K562 (cell line): ENCODE data around the gene MARCHF9. TPM values are rescaled to one million over a fixed set of nuclear protein-coding genes. Genes with fewer than 3 reads are reported as not detected.

Experiments used
- ASH1L ChIP-seq: fragments of 450-650 bp; IDR thresholded peaks from 2 replicates; pipeline ENCODE4 v1.6.1; 2018; ENCODE audit warnings: borderline replicate concordance, mild to moderate bottlenecking, low read depth; ENCODE audit not compliant: partially characterized antibody
- BCOR ChIP-seq: fragments of 450-650 bp; IDR thresholded peaks from 2 replicates; pipeline ENCODE4 v1.6.1; 2016
- DDX20 ChIP-seq: fragments of 450-650 bp; IDR thresholded peaks from 2 replicates; pipeline ENCODE4 v1.6.1; 2016; ENCODE audit warnings: missing genetic modification characterization, low read depth, mild to moderate bottlenecking, missing compliant biosample characterization, moderate library complexity
- E2F3 ChIP-seq: fragments of 250-450 bp; sonication (Bioruptor Pico); IDR thresholded peaks from 2 replicates; pipeline ENCODE4 v1.4.0; 2020; ENCODE audit warnings: mild to moderate bottlenecking
- EP300 ChIP-seq: IDR thresholded peaks from 2 replicates; pipeline ENCODE4 v1.6.1; 2012; ENCODE audit warnings: low read length, improper control_type of control experiment
- FOXJ2 ChIP-seq: fragments of 200-800 bp; sonication (Bioruptor generic); IDR thresholded peaks from 2 replicates; pipeline ENCODE4 v1.6.1; 2016; ENCODE audit warnings: missing genetic modification characterization, missing compliant biosample characterization
- GTF2E2 ChIP-seq: fragments of 200-800 bp; sonication (Bioruptor generic); IDR thresholded peaks from 2 replicates; pipeline ENCODE4 v1.6.1; 2016; ENCODE audit warnings: missing genetic modification characterization, missing compliant biosample characterization
- HMG20A ChIP-seq: fragments of 450-650 bp; formaldehyde crosslinking; conservative IDR thresholded peaks from 2 replicates; pipeline ENCODE4 v1.4.0; 2020; ENCODE audit warnings: mild to moderate bottlenecking, mixed read lengths
- ILF3 ChIP-seq: fragments of 450-650 bp; IDR thresholded peaks from 2 replicates; pipeline ENCODE4 v1.6.1; 2018; ENCODE audit warnings: antibody characterized with exemption, mild to moderate bottlenecking, moderate library complexity, borderline replicate concordance
- RBM25 ChIP-seq: fragments of 200-400 bp; formaldehyde crosslinking; IDR thresholded peaks from 2 replicates; pipeline ENCODE4 v1.6.1; 2018; ENCODE audit warnings: low read length, low read depth, moderate library complexity; ENCODE audit not compliant: severe bottlenecking
- SMAD3 ChIP-seq: fragments of 450-650 bp; formaldehyde crosslinking; conservative IDR thresholded peaks from 2 replicates; pipeline ENCODE4 v1.4.0; 2020; ENCODE audit warnings: mild to moderate bottlenecking
- ZNF431 ChIP-seq: sonication (generic); formaldehyde crosslinking; IDR thresholded peaks from 2 replicates; pipeline ENCODE4 v1.8.0; 2022; ENCODE audit warnings: mild to moderate bottlenecking, missing genetic modification reagents
- polyA plus RNA-seq, 8 experiments: library from polyadenylated mRNA; depleted of rRNA in 4 of 8; stranded (reverse) in 5 of 8; unstranded in 3 of 8; fragments of >200 nt; fragmentation: Nextera tagmentation in 2 of 8; fragmentation: Illumina TruSeq in 1 of 8; extraction: Ambion mirVana in 2 of 8; extraction: Trizol in 1 of 8; gene quantifications; 2 replicates each; pipeline versions ENCODE4 v1.2.1 to v1.2.3, GENCODE V29; 2011 to 2014; ENCODE audit warnings: inconsistent platforms in 1 of 8, missing spikeins in 1 of 8
- total RNA-seq, 7 experiments: library from RNA; depleted of rRNA in 6 of 7; stranded (reverse); fragments of >200 nt in 6 of 7; fragmentation: Illumina TruSeq in 2 of 7; extraction: Trizol in 2 of 7; gene quantifications; 2 replicates each; pipeline versions ENCODE4 v1.2.1 to v1.2.3, GENCODE V29; 2011 to 2021; ENCODE audit warnings: low replicate concordance in 1 of 7
- TF ChIP-seq, protein P1 (sequence below): fragments of 250-450 bp; sonication (Bioruptor Pico); IDR thresholded peaks from 2 replicates; pipeline ENCODE4 v1.5.0; 2020; ENCODE audit warnings: mild to moderate bottlenecking
- TF ChIP-seq, protein P2 (sequence below): sonication (generic); formaldehyde crosslinking; IDR thresholded peaks from 2 replicates; pipeline ENCODE4 v1.8.1; 2023; ENCODE audit warnings: mild to moderate bottlenecking, missing genetic modification reagents
- TF ChIP-seq, protein P3 (sequence below): sonication (generic); formaldehyde crosslinking; IDR thresholded peaks from 2 replicates; pipeline ENCODE4 v1.9.0; 2022; ENCODE audit warnings: mild to moderate bottlenecking, missing genetic modification reagents
- TF ChIP-seq, protein P4 (sequence below): sonication (generic); IDR thresholded peaks from 2 replicates; pipeline ENCODE4 v1.6.1; 2016
- TF ChIP-seq, protein P5 (sequence below): fragments of 450-650 bp; formaldehyde crosslinking; IDR thresholded peaks from 2 replicates; pipeline ENCODE4 v1.4.0; 2020; ENCODE audit warnings: mild to moderate bottlenecking, moderate library complexity
- TF ChIP-seq, protein P6 (sequence below): IDR thresholded peaks from 2 replicates; pipeline ENCODE4 v1.6.1; 2012; ENCODE audit warnings: low read depth, low read length, improper control_type of control experiment, borderline replicate concordance

The MARCHF9 gene
- total and polyA plus RNA-seq, 9 of the 15 experiments (the other 6 are each of a cell fraction or from before 2014, with no cell fraction given), result 0.80 to 12.4 (median 6.2) TPM

DNA sequence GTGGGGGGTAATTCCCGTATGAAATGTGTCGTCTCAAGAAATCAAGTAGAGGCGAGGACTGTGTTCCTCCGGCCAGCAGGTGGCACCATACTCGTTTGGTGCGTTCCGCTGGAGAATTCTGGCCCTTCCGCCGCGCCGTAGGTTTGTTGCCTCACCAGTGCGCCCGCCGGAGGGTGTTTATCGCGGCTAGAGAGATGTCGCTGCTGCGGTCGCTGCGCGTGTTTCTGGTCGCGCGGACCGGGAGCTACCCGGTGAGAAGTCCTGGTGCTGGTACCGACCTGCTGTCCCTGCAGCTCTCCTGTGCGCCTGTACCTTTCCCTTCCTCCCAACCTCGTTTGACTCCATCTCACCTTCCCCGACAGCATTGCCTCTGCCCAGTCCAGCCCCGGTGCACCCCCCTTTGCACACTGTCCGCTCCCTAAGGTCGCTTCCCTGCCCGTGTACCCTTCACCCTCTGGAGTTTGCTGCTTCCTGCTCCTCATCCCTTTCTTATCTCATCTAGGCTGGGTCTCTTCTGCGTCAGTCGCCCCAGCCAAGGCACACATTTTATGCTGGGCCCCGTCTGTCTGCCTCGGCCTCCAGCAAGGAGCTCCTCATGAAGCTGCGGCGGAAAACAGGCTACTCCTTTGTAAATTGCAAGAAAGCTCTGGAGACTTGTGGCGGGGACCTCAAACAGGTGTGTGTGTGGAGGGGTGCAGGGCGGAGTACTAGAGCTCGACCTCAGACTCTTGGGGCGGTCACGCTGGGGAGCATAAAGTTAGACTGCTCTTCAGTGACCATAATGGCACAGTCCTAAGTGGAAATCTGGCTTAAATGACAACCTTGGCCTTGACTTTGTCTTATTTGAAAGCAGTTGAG is 27.9 kb downstream of the MARCHF9 start, which contains the start of gene TSFM (continued):
- TF ChIP-seq RBM25, result no peak
- TF ChIP-seq, protein P1, sequence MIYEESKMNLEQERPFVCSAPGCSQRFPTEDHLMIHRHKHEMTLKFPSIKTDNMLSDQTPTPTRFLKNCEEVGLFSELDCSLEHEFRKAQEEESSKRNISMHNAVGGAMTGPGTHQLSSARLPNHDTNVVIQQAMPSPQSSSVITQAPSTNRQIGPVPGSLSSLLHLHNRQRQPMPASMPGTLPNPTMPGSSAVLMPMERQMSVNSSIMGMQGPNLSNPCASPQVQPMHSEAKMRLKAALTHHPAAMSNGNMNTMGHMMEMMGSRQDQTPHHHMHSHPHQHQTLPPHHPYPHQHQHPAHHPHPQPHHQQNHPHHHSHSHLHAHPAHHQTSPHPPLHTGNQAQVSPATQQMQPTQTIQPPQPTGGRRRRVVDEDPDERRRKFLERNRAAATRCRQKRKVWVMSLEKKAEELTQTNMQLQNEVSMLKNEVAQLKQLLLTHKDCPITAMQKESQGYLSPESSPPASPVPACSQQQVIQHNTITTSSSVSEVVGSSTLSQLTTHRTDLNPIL (CRISPR knock-in tag), result no peak
- TF ChIP-seq EP300, result peak; percentile 60; the same call in 1 of the 2 replicates
- TF ChIP-seq, protein P2, sequence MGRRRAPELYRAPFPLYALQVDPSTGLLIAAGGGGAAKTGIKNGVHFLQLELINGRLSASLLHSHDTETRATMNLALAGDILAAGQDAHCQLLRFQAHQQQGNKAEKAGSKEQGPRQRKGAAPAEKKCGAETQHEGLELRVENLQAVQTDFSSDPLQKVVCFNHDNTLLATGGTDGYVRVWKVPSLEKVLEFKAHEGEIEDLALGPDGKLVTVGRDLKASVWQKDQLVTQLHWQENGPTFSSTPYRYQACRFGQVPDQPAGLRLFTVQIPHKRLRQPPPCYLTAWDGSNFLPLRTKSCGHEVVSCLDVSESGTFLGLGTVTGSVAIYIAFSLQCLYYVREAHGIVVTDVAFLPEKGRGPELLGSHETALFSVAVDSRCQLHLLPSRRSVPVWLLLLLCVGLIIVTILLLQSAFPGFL (CRISPR knock-in tag), result no peak
- TF ChIP-seq, protein P3, sequence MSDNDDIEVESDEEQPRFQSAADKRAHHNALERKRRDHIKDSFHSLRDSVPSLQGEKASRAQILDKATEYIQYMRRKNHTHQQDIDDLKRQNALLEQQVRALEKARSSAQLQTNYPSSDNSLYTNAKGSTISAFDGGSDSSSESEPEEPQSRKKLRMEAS, result peak; percentile 86
- TF ChIP-seq SMAD3, result no peak
- TF ChIP-seq, protein P4, sequence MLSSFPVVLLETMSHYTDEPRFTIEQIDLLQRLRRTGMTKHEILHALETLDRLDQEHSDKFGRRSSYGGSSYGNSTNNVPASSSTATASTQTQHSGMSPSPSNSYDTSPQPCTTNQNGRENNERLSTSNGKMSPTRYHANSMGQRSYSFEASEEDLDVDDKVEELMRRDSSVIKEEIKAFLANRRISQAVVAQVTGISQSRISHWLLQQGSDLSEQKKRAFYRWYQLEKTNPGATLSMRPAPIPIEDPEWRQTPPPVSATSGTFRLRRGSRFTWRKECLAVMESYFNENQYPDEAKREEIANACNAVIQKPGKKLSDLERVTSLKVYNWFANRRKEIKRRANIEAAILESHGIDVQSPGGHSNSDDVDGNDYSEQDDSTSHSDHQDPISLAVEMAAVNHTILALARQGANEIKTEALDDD, result no peak; the same call in 1 of the 2 replicates
- peak; percentile 56; the same call in 1 of the 2 replicates for TF ChIP-seq FOXJ2 (tag)
- peak; percentile 61 for TF ChIP-seq BCOR
- TF ChIP-seq, protein P5, sequence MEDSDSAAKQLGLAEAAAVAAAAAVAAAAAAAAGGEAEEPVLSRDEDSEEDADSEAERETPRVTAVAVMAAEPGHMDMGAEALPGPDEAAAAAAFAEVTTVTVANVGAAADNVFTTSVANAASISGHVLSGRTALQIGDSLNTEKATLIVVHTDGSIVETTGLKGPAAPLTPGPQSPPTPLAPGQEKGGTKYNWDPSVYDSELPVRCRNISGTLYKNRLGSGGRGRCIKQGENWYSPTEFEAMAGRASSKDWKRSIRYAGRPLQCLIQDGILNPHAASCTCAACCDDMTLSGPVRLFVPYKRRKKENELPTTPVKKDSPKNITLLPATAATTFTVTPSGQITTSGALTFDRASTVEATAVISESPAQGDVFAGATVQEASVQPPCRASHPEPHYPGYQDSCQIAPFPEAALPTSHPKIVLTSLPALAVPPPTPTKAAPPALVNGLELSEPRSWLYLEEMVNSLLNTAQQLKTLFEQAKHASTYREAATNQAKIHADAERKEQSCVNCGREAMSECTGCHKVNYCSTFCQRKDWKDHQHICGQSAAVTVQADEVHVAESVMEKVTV, result no peak
- TF ChIP-seq HMG20A (CRISPR knock-in tag), result no peak
- TF ChIP-seq GTF2E2 (tag), result no peak; the same call in 1 of the 2 replicates
- no peak; the same call in 1 of the 2 replicates for TF ChIP-seq E2F3 (CRISPR knock-in tag)
- no peak for TF ChIP-seq ASH1L
- no peak for TF ChIP-seq ZNF431 (CRISPR knock-in tag)
- TF ChIP-seq, protein P6, sequence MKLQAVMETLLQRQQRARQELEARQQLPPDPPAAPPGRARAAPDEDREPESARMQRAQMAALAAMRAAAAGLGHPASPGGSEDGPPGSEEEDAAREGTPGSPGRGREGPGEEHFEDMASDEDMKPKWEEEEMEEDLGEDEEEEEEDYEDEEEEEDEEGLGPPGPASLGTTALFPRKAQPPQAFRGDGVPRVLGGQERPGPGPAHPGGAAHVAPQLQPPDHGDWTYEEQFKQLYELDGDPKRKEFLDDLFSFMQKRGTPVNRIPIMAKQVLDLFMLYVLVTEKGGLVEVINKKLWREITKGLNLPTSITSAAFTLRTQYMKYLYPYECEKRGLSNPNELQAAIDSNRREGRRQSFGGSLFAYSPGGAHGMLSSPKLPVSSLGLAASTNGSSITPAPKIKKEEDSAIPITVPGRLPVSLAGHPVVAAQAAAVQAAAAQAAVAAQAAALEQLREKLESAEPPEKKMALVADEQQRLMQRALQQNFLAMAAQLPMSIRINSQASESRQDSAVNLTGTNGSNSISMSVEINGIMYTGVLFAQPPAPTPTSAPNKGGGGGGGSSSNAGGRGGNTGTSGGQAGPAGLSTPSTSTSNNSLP, result peak; percentile 36; the same call in 1 of the 2 replicates
- TF ChIP-seq ILF3, result no peak
- no peak for TF ChIP-seq DDX20
